PFSK-1 (cell line): ENCODE data around the gene MIEF1.

Source experiments
- POLR2AphosphoS5 ChIP-seq: IDR thresholded peaks from 2 replicates; pipeline ENCODE4 v1.6.1; 2012; ENCODE audit warnings: low read depth, mild to moderate bottlenecking, control low read depth, low read length, moderate library complexity
- SIN3A ChIP-seq: IDR thresholded peaks from 2 replicates; pipeline ENCODE4 v1.6.1; 2012; ENCODE audit warnings: mild to moderate bottlenecking, low read length, moderate library complexity, borderline replicate concordance; ENCODE audit not compliant: insufficient read depth
- TAF1 ChIP-seq: IDR thresholded peaks from 2 replicates; pipeline ENCODE4 v1.6.1; 2012; ENCODE audit warnings: low read length, control low read depth, borderline replicate concordance; ENCODE audit not compliant: insufficient read depth
- TF ChIP-seq, protein P1 (sequence below), 2 experiments: IDR thresholded peaks; 2 replicates each; pipeline versions ENCODE4 v1.6.1 to v1.8.0; 2011 to 2012; ENCODE audit warnings: low read depth in 2 of 2, low read length in 2 of 2, control low read depth in 1 of 2, inconsistent platforms in 1 of 2, mild to moderate bottlenecking in 1 of 2, moderate library complexity in 1 of 2; ENCODE audit not compliant: insufficient read depth in 1 of 2

DNA sequence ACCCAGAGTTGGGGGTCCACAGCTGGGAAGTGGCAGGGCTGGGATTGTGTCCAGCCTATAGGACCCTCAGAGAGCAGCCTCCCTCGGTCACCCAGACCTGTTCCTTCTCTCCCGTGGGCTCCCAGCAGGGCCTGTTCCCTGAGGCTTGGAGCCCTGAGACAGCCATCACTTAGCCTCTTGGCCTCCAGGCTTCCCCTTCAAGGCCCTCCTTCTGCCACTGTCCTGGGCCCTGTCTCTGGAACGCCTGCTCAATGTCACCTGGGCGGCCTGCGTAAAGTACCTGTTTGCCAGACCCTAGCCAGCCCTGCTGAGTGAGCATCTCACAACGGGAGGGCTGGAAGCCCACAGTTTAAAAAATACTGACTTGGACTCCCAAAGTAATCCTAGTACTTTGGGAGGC is 38.8 kb upstream of the MIEF1 start:
- no peak for TF ChIP-seq TAF1
- TF ChIP-seq SIN3A = no peak
- no peak for TF ChIP-seq POLR2AphosphoS5
- TF ChIP-seq, protein P1, sequence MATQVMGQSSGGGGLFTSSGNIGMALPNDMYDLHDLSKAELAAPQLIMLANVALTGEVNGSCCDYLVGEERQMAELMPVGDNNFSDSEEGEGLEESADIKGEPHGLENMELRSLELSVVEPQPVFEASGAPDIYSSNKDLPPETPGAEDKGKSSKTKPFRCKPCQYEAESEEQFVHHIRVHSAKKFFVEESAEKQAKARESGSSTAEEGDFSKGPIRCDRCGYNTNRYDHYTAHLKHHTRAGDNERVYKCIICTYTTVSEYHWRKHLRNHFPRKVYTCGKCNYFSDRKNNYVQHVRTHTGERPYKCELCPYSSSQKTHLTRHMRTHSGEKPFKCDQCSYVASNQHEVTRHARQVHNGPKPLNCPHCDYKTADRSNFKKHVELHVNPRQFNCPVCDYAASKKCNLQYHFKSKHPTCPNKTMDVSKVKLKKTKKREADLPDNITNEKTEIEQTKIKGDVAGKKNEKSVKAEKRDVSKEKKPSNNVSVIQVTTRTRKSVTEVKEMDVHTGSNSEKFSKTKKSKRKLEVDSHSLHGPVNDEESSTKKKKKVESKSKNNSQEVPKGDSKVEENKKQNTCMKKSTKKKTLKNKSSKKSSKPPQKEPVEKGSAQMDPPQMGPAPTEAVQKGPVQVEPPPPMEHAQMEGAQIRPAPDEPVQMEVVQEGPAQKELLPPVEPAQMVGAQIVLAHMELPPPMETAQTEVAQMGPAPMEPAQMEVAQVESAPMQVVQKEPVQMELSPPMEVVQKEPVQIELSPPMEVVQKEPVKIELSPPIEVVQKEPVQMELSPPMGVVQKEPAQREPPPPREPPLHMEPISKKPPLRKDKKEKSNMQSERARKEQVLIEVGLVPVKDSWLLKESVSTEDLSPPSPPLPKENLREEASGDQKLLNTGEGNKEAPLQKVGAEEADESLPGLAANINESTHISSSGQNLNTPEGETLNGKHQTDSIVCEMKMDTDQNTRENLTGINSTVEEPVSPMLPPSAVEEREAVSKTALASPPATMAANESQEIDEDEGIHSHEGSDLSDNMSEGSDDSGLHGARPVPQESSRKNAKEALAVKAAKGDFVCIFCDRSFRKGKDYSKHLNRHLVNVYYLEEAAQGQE (IDR thresholded peaks at IDR 0.05; ENCODE audit: insufficient read depth in 1 of 2, low read depth in 2 of 2, low read length in 2 of 2) = no peak
